NB4 (cell line): ENCODE measurements around the gene CCDC200.

Experiments used
- CTCF ChIP-seq: IDR thresholded peaks from one replicate; pipeline ENCODE4 v1.5.1; 2012; ENCODE audit warnings: low read depth, low read length
- MAX ChIP-seq: IDR thresholded peaks from 2 replicates; pipeline ENCODE4 v1.6.1; 2011; ENCODE audit warnings: low read depth, low read length
- MYC ChIP-seq: IDR thresholded peaks from 2 replicates; pipeline ENCODE4 v1.6.1; 2011; ENCODE audit warnings: low read depth, low read length
- POLR2A ChIP-seq: IDR thresholded peaks from 2 replicates; pipeline ENCODE4 v1.6.1; 2011; ENCODE audit warnings: mild to moderate bottlenecking; ENCODE audit not compliant: insufficient read length; ENCODE audit errors: extremely low read depth

- TF ChIP-seq CTCF (no peak), POLR2A (no peak), MAX (no peak), MYC (no peak)
These were observed 17.3 kb downstream of the CCDC200 start for GRCh38 chr17:43211123-43211479.
